NCI-H748 treated with DMSO at 0.1 percent for 48 hours (cell line): ENCODE measurements around the gene FARP1.
A peak's percentile ranks its signal among the peaks of the same experiment; 100 is the strongest.
"Not testable (repeated sequence)": the region's sequence is repeated elsewhere in the genome, so short reads cannot be mapped to it uniquely, and the experiment has no call there.

Experiments
- DNase-seq: peaks from one replicate; lab custom pipeline; 2025; lab: John Stamatoyannopoulos, UW

Gene FARP1

DNA sequence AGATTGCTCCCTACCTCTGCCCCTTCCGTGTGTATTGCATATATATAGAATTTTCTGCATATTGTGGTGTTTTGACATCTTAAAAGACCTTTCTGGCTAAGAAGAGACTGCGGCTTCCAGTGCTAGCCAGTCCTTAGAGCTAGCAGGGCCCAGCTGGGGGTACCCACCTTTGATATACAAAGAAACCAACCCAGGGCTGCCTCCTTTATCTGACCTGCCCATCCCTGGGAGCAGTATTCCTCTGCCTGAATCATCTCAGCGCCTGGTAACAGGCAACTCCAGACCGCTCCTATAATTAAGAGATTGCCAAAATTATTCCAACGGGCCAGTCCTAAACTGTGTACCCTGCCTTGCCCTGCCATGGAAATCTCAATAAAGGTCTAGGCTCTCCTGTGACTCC, 220.4 kb downstream of the FARP1 start:
- DNase-seq = no peak

DNA sequence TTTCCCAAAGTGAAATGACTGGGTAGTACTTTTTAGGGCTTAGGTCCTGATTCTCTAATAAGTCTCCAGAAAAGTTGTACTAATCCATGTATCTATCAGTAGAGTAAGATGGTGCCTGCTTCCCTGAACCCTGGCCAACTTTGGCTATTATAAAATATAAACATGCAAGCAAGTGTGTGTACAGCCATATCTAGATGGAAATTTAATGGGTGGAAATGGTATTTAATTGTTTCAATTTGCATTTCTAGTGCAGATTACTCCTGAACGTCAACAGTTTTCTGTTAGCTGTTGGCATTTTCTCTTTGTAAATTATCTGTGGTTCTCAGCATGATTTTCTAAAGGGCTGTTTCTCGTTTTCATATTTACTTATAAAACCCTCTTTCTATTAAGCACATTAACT, 221.3 kb downstream of the FARP1 start:
- DNase-seq = no peak

DNA sequence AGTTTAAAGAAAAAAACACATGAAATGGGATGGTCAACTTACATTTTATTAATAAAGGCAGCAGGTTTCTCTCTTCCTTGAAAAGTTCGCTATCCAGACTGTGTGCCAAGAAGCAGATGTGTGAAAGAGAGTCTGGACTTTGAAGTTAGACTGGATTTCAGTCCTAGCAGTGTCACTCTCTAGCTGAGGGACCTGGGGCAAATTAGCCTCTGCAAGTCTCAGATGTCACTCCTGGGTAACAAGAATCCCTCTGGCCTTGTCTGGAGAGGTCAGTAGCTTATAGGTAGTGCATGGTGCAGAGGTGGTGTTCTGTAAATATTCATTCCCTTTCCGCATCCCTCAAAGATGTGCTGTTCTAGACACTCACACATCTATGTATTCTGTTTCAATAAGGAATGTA, 221.8 kb downstream of the FARP1 start:
- no peak for DNase-seq

DNA sequence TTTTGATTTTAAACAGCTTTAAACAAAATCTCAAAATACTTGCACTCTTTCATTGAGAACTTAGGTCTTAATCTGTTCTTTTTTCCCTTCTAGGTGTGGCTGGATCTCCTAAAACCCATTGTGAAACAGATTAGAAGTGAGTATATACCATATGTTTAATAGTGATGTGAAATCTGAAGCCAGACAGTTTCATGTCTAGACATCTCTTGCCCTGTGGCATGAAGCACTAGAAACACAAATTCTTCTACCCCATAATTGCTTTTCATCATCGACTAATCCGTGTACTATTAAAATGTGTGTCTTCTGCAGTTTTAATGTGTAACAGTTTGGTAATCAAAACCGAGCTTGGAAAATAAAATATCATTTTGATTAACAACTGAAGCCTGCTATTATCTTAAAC, 222.4 kb downstream of the FARP1 start:
- no peak for DNase-seq

DNA sequence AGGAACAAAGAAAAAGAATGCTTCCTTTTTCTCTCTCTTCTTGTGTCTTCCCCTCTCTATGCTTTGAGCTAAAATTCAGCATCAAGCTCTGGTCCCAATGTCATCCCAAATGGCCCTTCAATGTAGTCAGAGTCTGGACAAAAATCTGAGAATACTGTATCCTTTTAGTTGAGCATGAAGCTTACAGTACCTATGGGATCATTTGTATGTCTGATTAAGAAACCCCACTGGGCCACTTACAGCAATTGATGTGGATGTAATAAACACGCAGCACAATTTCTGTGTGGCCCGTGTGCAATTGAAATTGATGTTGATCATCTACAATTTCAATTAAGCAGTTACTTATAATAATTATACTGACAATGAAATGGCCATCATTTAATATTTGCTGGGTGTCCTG, 223.1 kb downstream of the FARP1 start:
- DNase-seq = no peak

DNA sequence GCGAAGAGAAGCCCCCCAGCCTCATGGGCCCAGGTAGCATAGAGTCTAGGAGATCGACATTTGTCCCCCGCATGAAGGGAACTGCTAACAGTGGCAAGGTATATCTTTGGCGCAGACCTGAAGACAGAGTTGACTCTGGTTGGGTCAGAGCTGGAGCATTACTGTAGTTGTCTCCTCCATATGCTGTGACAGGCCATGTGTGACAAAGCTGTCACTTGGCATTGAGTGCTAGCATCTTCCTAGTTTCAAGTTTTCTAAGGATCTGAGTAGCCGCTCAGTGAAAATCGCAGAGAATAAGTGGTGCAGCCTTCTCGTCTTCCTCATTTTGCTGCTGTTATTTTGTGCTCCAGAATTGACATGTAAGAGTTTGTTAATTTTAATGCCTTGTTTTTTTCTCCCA, 223.5 kb downstream of the FARP1 start:
- no peak for DNase-seq

DNA sequence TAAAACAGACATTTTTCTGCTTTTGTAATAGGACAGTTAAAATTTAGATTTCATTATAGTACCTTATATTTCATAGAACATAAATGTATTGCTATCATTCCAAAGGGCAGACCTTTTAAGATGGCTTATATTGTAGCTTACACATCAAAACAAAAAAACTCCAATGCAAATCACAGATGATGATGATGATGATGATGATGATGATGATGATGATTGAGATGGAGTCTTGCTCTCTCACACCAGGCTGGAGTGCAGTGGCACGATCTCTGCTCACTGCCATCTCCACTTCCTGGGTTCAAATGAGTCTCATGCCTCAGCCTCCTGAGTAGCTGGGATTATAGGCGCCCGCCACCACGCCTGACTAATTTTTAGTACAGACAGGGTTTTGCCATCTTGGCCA, 224.1 kb downstream of the FARP1 start:
- no peak for DNase-seq

DNA sequence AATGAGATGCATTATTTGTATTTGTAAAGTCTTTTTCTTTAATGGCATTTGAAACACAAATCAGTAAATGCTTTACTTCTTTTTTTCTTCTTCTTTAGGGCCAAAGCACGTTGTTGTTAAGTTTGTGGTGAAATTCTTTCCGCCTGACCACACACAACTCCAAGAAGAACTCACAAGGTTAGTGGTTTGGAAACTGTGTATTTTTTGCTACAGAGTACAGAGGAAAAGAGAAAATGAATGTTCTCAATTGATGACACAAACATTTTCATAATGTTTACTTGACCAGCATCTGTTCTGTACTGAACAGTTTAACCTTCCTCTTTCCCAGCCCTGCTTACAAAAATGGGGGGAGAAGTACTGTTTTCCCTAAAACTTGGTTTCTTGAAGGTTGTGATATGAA, 225.1 kb downstream of the FARP1 start:
- DNase-seq = no peak

DNA sequence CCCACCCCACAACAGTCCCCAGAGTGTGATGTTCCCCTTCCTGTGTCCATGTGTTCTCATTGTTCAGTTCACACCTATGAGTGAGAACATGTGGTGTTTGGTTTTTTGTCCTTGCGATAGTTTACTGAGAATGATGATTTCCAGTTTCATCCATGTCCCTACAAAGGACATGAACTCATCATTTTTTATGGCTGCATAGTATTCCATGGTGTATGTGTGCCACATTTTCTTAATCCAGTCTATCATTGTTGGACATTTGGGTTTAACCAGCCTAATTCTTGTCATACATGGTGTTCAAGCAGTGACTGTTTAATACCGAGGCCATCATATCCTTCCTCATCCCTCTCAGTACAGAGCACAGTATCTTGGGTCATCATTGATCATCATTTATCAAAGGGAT, 226.6 kb downstream of the FARP1 start:
- DNase-seq = not testable (repeated sequence)

DNA sequence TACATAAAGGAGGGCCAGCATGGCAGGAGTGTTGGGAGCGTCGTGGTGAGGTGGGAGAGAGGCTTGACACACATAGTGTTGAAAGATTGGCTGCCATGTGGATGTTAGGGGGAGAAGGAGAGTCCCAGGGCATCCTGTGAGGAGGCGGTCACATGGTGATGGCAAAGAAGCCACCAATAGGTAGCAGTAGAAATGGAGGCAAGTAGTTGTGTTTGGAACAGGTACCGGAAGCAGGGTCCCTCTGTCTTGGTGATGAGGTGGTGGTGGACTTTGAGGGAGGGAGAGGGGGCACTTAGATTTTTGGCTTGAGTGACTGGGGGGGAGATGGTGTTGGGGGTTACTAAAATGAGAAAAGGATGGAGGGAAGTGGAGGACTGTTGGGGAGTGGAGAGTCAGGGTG, 227.4 kb downstream of the FARP1 start:
- DNase-seq = no peak

DNA sequence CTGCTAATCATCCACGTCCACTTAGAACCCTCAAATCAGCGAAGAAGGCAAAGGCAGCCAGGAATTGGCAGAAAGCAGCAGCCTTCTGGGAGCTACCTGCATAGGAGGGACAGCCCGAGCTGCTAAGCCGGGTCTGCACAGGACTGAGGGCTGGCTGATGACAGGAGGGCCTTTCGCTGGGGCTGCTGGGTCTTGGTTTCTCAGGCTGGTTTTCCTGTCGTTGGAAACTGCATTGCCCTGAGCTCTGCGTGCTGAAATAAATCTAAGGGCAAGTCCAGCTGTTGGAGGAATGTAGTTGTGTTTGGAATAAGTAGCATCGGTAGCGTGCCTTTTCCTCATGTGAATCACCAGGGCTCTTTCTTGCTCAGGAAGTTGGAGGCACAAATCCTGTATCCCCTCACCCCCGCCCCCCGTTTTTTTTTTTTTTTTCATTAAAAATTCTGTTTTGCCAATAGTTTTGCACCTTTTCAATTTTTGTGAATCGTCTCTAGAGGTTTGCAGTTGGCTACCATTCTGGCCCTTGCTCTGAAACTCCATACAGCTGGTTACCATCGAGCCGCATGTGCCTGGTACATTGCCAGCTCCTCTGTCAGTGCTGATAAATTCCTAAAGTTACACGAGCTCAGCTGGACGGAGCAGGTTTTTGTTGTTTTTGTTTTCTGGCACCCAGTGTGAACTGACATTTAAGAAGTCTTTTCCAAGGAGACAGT, 228.1 kb downstream of the FARP1 start:
- no peak for DNase-seq

DNA sequence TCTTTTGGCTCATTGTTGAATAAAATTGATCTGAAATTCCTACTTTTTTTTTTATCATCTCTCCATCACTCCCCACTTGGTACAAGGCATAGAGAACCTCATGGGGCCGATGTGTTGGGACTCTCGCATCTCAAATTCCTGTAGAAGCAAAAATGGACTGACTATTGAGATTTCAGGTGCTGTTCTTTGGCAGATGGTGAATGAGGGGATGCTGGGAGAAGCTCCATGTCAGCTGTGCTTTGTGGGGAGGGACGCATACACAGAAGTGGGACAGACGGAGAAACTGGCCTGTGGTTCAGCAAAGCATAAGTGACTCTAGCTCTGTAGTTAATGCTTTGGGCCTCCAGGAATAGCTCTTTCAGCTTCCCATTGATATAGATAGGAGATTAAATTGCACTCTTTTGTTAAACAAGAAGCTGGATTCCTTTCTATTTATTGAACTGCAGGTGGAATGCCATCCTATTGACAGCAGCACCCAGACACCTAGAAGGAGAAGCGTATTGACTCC, 228.7 kb downstream of the FARP1 start:
- DNase-seq = no peak

DNA sequence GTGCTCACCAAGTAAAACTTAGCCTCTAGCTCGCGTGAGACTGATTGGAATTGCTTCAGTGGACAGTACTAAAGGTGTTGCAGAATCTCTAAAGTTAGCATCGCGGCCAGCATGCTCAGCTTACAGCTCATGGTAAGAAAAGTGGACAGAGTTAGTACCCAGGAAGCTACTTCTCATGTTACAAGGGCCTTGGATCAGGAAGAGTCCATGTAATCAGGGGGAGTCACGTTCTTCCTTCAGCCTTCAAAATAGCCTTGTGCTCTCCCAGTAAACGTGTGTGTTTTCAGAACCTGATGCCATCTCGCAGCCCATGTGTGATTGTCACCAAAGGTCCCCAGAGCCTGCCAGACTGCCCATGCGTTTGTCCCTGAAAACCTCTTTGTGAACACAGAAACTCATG, 230.0 kb downstream of the FARP1 start:
- no peak for DNase-seq

DNA sequence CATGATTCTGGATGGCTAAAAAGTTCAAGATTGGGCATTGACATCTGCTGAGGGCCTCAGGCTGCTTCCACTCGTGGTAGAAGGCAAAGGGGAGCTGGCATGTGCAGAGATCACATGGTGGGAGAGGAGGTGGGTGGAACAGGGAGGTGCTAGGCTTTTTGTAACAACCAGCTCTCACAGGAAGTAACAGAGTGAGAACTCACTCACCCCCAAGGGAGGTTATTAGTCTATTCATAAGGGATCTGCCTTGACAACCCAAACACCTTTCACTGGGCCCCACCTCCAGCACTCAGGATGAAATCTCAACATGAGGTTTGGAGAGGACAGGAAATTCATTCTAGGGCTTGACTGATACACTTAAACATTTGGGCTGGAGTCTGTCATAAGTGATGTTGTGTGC, 231.9 kb downstream of the FARP1 start:
- no peak for DNase-seq

DNA sequence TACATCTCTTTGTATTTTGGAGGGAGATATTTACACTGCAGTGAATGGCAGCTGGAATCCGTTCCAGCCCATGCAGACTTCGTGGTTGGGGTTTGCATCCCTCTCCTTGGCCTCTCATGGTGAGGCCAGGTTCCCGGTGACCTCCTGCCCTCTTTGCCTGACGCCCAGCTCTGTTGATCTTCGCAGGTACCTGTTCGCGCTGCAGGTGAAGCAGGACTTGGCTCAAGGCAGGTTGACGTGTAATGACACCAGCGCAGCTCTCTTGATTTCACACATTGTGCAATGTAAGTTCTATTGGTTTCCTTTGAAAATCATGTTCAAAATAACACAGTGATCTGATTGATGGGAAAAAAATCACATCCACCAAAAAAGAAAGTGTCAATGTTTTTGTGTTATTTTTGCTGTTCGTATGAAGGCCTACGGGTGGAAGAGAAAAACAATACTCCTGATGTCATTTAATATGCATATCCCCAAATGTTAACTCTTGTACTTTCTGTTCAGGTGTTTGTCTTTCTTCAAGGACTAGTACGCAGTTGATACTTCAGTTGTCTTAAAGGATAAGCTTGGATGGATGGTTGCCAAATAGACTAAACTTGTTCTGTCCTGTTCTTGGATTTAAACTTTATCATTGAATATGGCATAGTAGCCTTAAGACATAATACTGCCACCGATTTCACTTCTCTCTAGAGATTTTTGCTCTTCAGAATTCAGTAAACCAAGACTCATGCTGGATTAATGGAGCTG, 234.9 kb downstream of the FARP1 start:
- DNase-seq = no peak

DNA sequence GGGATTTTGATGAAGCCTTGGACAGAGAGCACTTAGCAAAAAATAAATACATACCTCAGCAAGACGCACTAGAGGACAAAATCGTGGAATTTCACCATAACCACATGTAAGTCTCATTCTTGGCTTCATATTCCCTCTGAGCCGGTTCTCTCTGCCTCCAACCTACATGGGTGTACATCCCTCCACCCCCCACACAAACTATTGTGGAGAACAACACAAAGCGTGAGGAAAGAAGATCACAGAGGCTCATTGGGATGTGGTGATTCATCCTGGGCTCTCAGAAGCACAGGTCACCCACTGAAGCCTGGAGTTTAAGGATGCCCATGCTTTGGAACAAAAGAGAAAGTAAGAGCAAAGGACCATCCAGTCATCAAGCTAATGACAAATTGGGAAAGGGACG, 241.8 kb downstream of the FARP1 start:
- no peak for DNase-seq

DNA sequence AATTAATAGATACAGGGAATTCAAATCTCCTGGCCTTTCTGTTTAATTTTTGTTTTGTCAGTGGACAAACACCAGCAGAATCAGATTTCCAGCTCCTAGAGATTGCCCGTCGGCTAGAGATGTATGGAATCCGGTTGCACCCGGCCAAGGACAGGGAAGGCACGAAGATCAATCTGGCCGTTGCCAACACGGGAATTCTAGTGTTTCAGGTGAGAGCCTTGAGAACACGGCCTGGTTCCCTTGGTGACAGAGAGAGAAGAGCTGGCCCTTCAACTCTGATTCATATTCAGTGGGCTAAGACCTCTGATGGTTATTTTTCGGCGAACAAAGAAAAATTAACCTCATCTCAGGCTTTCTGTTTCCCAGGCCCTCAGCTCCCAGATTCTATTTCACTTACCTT, 242.7 kb downstream of the FARP1 start:
- no peak for DNase-seq

DNA sequence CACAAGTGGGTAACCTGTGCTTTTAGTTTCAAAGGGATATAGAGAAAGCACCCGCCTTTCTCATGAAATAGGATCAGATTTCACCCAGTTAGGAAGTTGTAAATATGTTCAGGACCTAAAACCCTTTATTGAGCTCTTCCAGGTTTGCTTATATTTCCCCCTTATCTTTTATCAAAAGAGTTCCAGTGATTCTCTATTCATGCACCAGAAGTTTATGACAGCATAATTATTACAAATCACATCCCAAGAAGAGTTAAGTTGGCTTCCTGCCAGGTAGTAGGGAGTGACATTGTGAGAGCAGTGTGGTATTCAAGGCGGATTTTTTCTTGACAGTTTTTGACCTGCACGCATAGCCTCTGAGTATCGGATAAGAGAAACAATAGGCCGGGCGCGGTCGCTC, 243.7 kb downstream of the FARP1 start:
- peak; percentile 98 for DNase-seq

DNA sequence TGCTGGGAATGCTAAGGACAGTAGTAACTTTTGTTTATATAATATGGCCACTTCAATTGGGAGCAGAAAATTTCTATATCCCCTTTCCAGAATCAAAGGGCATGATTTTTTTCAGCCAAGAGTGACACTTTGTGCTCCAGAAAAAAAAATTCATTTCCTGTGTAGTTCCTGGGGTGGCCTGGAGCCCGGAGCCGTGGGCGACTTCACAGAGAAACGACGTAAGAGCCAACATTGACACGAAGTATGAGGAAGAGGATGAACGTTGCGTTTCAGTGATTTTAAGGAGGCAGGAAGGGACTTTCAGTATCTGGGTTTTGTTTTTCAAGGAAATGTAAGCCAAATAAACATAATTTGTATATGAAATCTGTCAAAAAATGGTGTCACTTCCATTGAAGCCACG, 246.4 kb downstream of the FARP1 start:
- no peak for DNase-seq

DNA sequence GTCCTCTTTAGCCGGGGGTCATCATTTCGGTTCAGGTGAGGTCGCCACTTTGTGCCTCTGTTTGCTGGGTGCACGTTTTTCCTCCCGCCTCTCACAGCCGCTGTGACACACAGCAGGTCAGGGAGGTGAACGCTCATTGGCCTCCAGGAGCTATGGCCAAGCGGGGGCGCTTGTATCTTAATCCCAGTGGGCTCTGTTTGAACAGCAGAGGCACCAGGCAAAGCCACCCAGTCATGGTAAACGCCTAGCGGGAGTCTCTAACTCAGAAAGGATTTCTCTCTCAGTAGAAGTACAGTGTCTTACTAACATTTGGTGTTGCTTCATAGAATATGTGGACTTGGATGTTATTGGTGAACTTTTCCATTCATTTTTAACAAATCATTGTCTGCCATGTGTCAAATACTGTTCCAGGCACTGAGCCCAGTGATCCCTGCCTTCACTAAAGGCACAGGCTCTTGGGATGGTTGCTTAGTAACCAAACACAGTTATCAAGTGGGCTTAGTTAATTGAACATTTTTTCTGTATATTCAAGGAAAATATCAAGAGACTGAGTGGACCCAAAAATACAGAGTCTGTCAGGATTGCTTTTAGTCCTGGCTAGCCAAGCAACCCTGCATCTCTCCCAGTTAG, 247.3 kb downstream of the FARP1 start:
- no peak for DNase-seq

DNA sequence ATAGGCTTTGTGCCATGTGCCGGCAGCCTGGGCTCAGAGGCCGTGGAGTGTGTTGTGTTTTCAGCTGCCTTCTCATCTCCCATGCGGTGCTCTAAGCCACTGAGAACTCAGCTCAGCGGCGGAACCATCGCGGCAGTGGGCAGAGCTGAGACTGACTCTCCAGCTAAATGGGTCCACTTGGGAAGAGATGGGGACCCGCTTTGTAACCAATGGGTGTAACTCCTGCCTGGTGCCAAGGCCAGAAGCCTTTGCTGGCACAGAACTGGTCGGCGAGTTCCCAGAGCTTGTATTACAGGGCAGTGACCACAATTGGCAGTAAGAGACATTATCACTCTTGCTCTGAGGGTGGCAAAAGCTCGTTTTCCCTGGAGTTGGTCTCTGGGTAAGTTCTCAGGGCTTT, 251.0 kb downstream of the FARP1 start:
- DNase-seq = no peak

DNA sequence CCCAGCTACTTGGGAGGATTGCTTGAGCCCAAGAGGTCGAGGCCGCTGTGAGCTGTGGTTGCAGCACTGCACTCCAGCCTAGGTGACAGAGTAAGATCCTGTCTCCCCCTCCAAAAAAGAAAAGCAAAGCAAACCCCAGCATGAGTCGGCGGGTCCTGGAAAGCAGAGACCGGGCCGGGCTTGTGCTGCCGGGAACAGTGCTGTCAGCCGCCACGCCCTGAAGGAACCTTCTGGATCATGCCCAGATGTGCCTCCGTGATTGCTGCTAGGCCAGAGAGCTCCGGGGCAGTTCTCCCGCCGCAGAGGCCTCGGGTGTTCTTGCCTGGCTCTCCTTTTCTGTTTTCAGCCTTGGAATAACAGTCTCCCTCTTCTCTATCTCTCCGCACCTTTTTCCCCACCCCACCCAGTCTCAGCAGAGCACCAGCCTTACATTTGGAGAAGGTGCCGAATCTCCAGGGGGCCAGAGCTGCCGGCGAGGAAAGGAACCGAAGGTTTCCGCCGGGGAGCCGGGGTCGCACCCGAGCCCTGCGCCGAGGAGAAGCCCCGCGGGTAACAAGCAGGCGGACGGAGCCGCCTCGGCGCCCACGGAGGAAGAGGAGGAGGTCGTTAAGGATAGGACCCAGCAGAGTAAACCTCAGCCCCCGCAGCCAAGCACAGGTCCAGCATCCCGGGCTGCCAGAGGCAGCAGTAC, 252.1 kb downstream of the FARP1 start:
- no peak for DNase-seq
